Middle frontal gyrus (tissue), 1 donor: ENCODE data around the gene UBE2E3.
"Not testable (repeated sequence)": the region's sequence is repeated elsewhere in the genome, so short reads cannot be mapped to it uniquely, and the experiment has no call there.

ENCODE experiments used
- DNase-seq: peaks from one replicate; pipeline ENCODE4 v3.0.0-alpha.2; 2015; ENCODE audit warnings: low spot score; ENCODE audit errors: extremely low spot score

UBE2E3 gene

GRCh38 chr2:181073896-181074295, 93.5 kb downstream of the UBE2E3 start:
- no peak for DNase-seq

DNA sequence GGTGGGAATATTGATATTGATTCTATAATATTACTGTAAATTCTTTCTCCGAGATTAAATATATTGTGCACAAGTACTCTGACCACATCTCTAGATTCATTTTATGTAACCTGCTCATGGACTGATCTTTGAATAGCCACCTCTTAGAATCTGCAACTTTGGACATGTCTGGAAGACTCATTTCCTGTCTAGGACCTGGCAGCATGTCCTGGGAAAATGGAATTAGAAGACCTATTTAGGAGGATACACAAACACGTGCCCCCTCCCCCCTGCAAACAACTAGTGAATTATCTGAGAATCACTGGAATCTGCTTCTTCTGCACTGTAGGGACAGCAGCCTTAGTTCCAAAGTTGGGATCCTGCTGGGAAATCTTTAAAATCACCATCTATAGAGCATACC, 94.1 kb downstream of the UBE2E3 start:
- no peak for DNase-seq

GRCh38 chr2:181076658-181077057, 96.3 kb downstream of the UBE2E3 start:
- DNase-seq, result no peak

DNA sequence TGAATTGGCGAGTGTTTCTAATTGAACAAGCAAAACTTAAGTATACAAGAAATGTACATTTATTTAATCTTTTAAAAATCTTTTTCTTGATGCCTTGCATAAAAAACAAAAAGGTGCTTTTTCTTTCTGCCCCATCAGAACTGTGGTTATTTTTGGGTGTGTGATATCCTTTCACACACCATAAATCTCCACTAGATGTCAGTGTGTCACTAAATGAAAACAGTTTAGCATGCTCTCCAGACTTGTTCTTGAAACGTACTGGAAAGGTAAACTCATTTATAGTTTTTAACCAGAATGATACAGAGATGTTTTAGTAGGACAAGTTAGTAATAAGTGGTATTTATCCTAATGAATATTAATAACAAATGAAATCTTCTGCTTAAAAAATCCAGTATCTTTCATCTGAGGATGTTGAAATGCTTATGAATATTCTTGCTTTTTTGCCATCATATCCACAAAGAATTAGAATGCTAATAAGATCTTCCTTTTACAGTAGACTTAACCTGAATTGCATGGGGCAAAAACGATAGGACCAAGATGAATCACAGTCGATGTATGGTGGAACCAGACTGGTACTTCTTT, 96.8 kb downstream of the UBE2E3 start:
- peak; percentile 29 for DNase-seq

DNA sequence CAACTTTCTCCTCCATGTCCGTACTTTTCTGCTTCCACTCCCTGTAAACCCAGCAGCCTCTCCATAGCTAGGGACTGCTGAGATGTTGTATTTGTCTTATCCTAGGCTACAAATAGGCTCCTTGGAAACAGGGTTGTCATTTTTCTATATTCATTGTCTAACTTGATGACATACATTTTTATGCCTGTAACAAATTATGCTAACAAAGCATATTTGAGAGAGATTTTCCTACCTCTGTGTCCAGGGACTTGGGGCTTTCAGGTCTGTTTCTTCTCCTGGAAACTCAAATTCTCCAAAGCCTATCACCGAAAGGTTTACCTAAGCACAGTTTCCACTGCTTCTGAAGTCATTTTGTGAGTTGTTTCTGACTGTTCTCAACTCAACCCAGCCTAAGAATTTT, 102.7 kb downstream of the UBE2E3 start:
- no peak for DNase-seq

- DNase-seq, result no peak
Measured at GRCh38 chr2:181085734-181086133, 105.3 kb downstream of the UBE2E3 start.

- not testable (repeated sequence) for DNase-seq
Measured at GRCh38 chr2:181091920-181092319, 111.5 kb downstream of the UBE2E3 start.

DNA sequence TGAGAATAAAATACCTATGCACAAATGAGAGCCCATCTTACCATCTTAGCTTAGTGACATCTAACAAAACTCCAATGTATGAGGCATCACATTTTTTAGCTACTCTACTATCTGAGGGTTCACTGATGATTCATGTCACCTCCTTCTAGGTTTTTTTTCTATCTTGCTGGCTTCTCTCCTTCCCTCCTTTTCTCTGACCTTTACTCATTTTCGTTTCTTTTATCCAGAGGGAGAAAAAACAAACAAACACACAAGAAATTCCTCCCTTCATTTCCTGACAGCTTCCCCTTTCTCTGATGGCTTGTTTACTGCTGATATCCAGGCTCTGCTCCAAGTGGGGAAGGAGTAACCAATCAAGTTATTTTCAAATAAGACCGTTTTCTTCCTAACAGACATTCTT, 115.1 kb downstream of the UBE2E3 start:
- DNase-seq, result no peak

- DNase-seq, result no peak
Measured at GRCh38 chr2:181103659-181104058, 123.3 kb downstream of the UBE2E3 start.

GRCh38 chr2:181104512-181105115, 124.2 kb downstream of the UBE2E3 start:
- DNase-seq, result peak; percentile 59

DNA sequence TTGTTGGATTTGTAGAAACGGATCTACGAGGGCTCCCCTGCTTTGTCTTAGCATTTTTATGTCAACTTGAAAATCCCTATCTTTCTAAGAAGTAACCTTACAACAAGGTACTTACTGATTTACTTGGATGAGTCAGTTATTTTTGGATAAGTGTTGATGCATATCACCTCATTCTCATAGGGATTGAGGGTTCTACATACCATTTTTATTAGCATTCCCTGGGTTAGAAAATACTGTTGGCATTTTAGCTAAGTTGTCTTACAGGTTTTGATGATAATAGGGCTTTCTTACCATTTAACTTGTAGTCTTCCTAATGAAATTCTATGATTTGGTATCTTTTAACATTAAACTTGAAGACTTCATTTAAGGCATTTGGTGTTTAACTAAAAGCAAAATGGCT, 125.2 kb downstream of the UBE2E3 start:
- DNase-seq, result no peak

GRCh38 chr2:181106229-181106628, 125.8 kb downstream of the UBE2E3 start:
- DNase-seq, result no peak

DNA sequence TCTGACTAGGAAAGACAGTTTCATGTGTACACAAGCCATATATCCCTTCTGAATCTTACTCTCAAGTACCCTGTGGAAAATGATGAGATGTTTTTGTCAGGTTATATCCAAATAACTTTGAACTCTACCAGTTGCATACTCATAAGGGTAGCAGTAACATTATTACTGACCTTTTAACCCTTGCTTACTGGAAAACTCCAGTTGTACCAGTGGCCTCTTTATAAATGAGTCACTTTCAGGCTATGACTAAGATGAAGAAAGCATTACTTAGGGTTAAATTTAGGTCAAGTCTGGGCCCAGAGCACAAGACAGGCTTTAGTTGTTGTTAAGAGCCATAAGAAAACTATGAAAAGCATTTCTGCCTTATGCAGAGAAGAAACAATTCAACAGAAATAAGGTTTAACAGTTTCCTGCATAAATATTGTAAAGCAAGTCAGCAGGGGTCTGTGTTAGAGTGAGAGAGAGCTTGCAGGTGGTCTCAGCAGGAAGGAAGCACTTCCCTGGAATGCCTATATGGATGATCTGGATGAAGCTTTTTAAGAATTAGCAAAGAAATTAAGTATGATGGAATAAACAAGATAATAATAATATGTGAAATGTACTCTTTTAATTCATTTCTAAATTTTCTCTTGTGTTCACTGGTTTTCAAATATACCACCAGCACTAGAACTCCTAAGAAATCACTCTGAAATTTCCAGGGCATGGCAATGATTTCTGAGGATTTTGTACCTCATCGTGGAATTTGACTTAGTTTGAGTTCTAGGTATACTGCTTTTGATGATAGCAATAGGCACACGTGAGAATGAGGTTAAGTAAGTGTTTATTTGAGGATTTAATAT, 126.6 kb downstream of the UBE2E3 start:
- DNase-seq, result no peak

DNA sequence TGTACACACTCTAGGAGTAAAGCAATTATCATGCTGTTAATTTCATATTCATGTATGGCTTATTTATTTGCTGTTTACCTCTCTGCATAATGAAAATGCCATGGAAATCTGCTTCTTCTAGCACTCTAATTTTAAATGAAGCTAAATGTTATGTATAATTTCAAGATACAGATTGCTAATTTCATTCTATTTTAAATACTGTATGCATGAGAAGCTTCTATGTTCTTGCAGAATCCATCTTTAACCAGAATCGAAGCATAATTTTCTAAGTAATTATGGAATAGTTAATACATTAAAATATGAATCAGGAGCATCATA, 127.2 kb downstream of the UBE2E3 start:
- no peak for DNase-seq

- DNase-seq, result no peak
Measured at GRCh38 chr2:181111059-181111458, 130.7 kb downstream of the UBE2E3 start.

DNA sequence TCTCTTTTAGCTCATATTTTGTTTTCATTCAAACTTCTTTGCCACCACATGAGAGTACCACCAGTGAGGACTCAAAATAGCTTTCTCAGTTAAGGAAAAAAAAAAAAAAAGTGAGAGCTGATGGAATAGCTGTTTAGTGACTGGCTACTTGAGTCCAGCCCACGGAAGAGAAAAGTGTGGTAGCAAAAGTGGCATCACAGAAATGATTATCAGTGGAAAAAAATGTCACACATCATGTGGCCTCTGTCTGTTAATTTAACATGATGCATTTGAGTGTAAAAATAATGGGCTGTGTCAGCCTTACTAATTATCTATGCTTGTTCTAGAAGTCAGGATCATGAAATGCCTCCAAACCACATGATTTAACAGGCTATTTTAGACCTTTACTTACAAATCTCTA, 132.5 kb downstream of the UBE2E3 start:
- DNase-seq, result no peak
